Neural cell (in vitro differentiated cells): ENCODE data around the gene E2F1. TPM values are rescaled to one million over a fixed set of nuclear protein-coding genes. Genes with fewer than 3 reads are reported as not detected.

ENCODE experiments used
- H2AFZ ChIP-seq: fragments of 200-600, 300-800 bp; sonication (generic), shearing (Covaris generic); 2 replicates; pipeline ENCODE4 v1.6.0; 2014; ENCODE audit warnings: low read depth, mild to moderate bottlenecking, antibody characterized with exemption, low read length, moderate library complexity
- H3F3A ChIP-seq: fragments of 200-600 bp; shearing (Covaris generic); 2 replicates; pipeline ENCODE4 v1.6.1; 2016; ENCODE audit warnings: mild to moderate bottlenecking, moderate library complexity, mixed read lengths, antibody characterized with exemption, low read length; ENCODE audit not compliant: insufficient read depth, poor library complexity, severe bottlenecking
- H3K27ac ChIP-seq: fragments of 200-600, 300-800 bp; sonication (generic), shearing (Covaris generic); 2 replicates; pipeline ENCODE4 v1.5.1; 2014; ENCODE audit warnings: mild to moderate bottlenecking, low read length, moderate library complexity
- H3K27me3 ChIP-seq: fragments of 300-800, 200-600 bp; sonication (generic), shearing (Covaris generic); 2 replicates; pipeline ENCODE4 v1.6.0; 2014; ENCODE audit warnings: mild to moderate bottlenecking, low read depth, low read length, moderate library complexity; ENCODE audit not compliant: insufficient read depth
- H3K36me3 ChIP-seq: fragments of 300-800, 200-600 bp; sonication (generic), shearing (Covaris generic); 2 replicates; pipeline ENCODE4 v1.5.1; 2014; ENCODE audit warnings: mild to moderate bottlenecking, antibody characterized with exemption, low read length, moderate library complexity; ENCODE audit not compliant: insufficient read depth
- H3K4me2 ChIP-seq: fragments of 300-800, 200-600 bp; sonication (generic), shearing (Covaris generic); 2 replicates; pipeline ENCODE4 v1.6.0; 2014; ENCODE audit warnings: mild to moderate bottlenecking, low read length
- H3K4me3 ChIP-seq: fragments of 300-800, 200-600 bp; sonication (generic), shearing (Covaris generic); 2 replicates; pipeline ENCODE4 v1.5.1; 2014; ENCODE audit warnings: mild to moderate bottlenecking, low read length, moderate library complexity
- H3K79me2 ChIP-seq: fragments of 200-600 bp; shearing (Covaris generic); replicated peaks from 2 replicates; pipeline ENCODE4 v1.6.0; 2014; ENCODE audit warnings: mild to moderate bottlenecking, low read length, moderate library complexity; ENCODE audit not compliant: insufficient read depth
- H3K9ac ChIP-seq: fragments of 300-800, 200-600 bp; sonication (generic), shearing (Covaris generic); 2 replicates; pipeline ENCODE4 v1.6.1; 2016; ENCODE audit warnings: mild to moderate bottlenecking, low read length, mixed read lengths
- H3K9me2 ChIP-seq: fragments of 200-600 bp; shearing (Covaris generic); 2 replicates; pipeline ENCODE4 v1.6.1; 2016; ENCODE audit warnings: mild to moderate bottlenecking, low read length, mixed read lengths; ENCODE audit not compliant: insufficient read depth
- H3K9me3 ChIP-seq: fragments of 200-600, 300-800 bp; sonication (generic), shearing (Covaris generic); 2 replicates; pipeline ENCODE4 v1.6.1; 2016; ENCODE audit warnings: mild to moderate bottlenecking, mixed run types, low read length, moderate library complexity, mixed read lengths
- H4K20me1 ChIP-seq: fragments of 200-600 bp; shearing (Covaris generic); 2 replicates; pipeline ENCODE4 v1.6.1; 2016; ENCODE audit warnings: mild to moderate bottlenecking, mixed run types; ENCODE audit not compliant: insufficient read depth
- EP300 ChIP-seq: fragments of 450-650 bp; conservative IDR thresholded peaks from 2 replicates; pipeline ENCODE4 v1.6.1; 2014; ENCODE audit warnings: antibody characterized with exemption, mild to moderate bottlenecking, moderate library complexity; ENCODE audit not compliant: poor library complexity, severe bottlenecking
- EZH2 ChIP-seq: fragments of 200-600, 300-800 bp; shearing (Covaris generic), sonication (generic); IDR thresholded peaks from 2 replicates; pipeline ENCODE4 v1.6.1; 2014; ENCODE audit warnings: antibody characterized with exemption, low read length, borderline replicate concordance, mild to moderate bottlenecking; ENCODE audit not compliant: insufficient read depth, poor library complexity, severe bottlenecking
- MXI1 ChIP-seq: fragments of 450-650 bp; conservative IDR thresholded peaks from 2 replicates; pipeline ENCODE4 v1.6.1; 2014; ENCODE audit warnings: antibody characterized with exemption, mild to moderate bottlenecking; ENCODE audit not compliant: poor library complexity, severe bottlenecking
- POLR2AphosphoS5 ChIP-seq: IDR thresholded peaks from 2 replicates; pipeline ENCODE4 v1.6.1; 2012
- RAD21 ChIP-seq: fragments of 450-650 bp; conservative IDR thresholded peaks from 2 replicates; pipeline ENCODE4 v1.6.1; 2014; ENCODE audit warnings: antibody characterized with exemption, mild to moderate bottlenecking, moderate library complexity
- SMC3 ChIP-seq: fragments of 450-650 bp; conservative IDR thresholded peaks from 2 replicates; pipeline ENCODE4 v1.6.1; 2014; ENCODE audit warnings: antibody characterized with exemption, mild to moderate bottlenecking, moderate library complexity; ENCODE audit not compliant: poor library complexity
- TAF1 ChIP-seq: IDR thresholded peaks from 2 replicates; pipeline ENCODE4 v1.6.1; 2012; ENCODE audit warnings: low read depth
- polyA plus RNA-seq: library from polyadenylated mRNA; depleted of rRNA; stranded (reverse); fragments of >200 nt; gene quantifications from 2 replicates; pipeline ENCODE4 v1.2.3, GENCODE V29; 2014
- TF ChIP-seq, protein P1 (sequence below): IDR thresholded peaks from 2 replicates; pipeline ENCODE4 v1.6.1; 2012; ENCODE audit warnings: borderline replicate concordance
- TF ChIP-seq, protein P2 (sequence below): fragments of 450-650 bp; IDR thresholded peaks from 2 replicates; pipeline ENCODE4 v1.5.1; 2014; ENCODE audit warnings: antibody characterized with exemption, mild to moderate bottlenecking, moderate library complexity; ENCODE audit not compliant: poor library complexity, severe bottlenecking

Gene E2F1
- polyA plus RNA-seq, 1 donor from 2014 or later: 2.3 TPM

DNA sequence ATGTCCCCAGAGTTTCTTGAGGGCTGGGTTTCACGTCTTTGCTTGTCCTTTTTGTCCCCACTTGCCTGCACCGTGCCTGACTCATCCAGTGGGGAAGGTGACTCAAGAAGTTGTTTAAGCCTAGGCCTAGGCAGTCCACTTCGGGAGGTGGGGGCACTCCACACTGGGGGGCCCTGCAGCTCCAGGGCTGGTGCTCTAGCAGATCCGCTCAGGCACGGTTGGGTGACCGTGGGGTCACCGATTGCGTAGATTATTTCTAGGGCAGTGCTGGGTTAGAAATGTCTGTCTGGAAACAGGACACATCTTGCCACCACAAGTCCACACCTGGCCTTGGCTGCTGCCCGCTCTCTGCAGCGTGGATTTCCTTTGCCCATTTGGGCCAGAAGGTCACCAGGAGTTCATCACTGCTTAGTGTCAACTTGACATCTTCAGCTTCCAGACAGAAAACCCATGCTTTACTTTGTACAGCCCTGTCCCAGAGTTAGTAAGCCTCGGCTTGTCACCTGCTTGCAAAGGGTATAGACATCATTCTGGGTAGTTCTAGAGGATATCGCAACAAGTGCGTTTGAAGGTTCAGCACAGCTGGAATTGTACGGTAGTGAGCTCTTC is 37.7 kb downstream of the E2F1 start:
- Histone ChIP-seq H3K36me3 (peaks cover 6% of the 10 kb centered on the region), H3K4me3 (no peak overlapping the region), H3F3A (no peaks in the 10 kb centered on the region), H4K20me1 (no peaks in the 10 kb centered on the region), H3K9me3 (no peaks in the 10 kb centered on the region), H3K79me2 (no peaks in the 10 kb centered on the region), H2AFZ (no peak overlapping the region), H3K4me2 (no peak overlapping the region), H3K27ac (no peak overlapping the region), H3K27me3 (no peaks in the 10 kb centered on the region), H3K9me2 (no peaks in the 10 kb centered on the region), H3K9ac (no peak overlapping the region)
- no peak for TF ChIP-seq SMC3
- no peak for TF ChIP-seq EP300
- TF ChIP-seq TAF1: no peak
- TF ChIP-seq MXI1: no peak
- no peak for TF ChIP-seq EZH2
- TF ChIP-seq, protein P1, sequence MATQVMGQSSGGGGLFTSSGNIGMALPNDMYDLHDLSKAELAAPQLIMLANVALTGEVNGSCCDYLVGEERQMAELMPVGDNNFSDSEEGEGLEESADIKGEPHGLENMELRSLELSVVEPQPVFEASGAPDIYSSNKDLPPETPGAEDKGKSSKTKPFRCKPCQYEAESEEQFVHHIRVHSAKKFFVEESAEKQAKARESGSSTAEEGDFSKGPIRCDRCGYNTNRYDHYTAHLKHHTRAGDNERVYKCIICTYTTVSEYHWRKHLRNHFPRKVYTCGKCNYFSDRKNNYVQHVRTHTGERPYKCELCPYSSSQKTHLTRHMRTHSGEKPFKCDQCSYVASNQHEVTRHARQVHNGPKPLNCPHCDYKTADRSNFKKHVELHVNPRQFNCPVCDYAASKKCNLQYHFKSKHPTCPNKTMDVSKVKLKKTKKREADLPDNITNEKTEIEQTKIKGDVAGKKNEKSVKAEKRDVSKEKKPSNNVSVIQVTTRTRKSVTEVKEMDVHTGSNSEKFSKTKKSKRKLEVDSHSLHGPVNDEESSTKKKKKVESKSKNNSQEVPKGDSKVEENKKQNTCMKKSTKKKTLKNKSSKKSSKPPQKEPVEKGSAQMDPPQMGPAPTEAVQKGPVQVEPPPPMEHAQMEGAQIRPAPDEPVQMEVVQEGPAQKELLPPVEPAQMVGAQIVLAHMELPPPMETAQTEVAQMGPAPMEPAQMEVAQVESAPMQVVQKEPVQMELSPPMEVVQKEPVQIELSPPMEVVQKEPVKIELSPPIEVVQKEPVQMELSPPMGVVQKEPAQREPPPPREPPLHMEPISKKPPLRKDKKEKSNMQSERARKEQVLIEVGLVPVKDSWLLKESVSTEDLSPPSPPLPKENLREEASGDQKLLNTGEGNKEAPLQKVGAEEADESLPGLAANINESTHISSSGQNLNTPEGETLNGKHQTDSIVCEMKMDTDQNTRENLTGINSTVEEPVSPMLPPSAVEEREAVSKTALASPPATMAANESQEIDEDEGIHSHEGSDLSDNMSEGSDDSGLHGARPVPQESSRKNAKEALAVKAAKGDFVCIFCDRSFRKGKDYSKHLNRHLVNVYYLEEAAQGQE: no peak
- no peak for TF ChIP-seq POLR2AphosphoS5
- no peak for TF ChIP-seq RAD21
- TF ChIP-seq, protein P2, sequence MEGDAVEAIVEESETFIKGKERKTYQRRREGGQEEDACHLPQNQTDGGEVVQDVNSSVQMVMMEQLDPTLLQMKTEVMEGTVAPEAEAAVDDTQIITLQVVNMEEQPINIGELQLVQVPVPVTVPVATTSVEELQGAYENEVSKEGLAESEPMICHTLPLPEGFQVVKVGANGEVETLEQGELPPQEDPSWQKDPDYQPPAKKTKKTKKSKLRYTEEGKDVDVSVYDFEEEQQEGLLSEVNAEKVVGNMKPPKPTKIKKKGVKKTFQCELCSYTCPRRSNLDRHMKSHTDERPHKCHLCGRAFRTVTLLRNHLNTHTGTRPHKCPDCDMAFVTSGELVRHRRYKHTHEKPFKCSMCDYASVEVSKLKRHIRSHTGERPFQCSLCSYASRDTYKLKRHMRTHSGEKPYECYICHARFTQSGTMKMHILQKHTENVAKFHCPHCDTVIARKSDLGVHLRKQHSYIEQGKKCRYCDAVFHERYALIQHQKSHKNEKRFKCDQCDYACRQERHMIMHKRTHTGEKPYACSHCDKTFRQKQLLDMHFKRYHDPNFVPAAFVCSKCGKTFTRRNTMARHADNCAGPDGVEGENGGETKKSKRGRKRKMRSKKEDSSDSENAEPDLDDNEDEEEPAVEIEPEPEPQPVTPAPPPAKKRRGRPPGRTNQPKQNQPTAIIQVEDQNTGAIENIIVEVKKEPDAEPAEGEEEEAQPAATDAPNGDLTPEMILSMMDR: no peak

DNA sequence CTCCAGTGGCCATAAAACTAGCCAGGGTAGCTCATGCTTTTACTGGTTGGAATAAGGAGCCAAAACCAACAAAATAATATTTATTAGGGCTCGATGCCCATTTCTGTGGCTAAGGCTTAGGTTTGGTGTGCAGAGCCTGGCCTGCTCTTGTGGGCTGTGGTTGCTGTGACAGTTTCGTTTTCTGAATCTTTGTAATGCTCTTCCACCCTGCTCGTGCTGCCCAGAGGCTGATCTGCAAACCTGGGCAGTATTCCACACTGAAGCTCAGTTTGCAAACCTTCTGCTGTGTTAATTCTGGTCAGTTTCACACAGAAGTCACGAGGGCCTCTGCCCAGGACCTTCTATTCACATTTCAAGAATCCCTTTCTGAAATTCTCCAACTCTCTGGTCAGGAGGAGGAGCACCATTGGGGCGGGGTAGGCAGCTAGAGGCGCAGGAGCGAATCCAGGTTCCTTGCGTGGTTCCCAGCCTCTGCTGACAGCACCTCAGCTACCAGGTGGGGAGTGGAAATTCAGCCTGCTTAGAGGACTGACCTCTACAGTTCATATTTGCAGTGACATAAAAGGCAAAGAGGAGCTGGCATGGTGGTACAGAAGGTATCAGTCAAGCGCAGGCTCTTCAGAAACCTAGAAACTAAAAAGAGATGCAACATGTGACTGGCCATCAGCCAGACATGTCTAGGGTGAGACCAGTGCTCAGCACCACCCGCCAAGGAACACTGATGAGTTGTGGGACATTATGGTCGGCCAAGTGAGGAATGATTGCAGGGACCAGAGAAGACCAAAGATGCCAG is 38.4 kb downstream of the E2F1 start:
- Histone ChIP-seq H3K4me2 (no peak overlapping the region), H2AFZ (no peak overlapping the region), H3K9me2 (no peaks in the 10 kb centered on the region), H3K27me3 (no peaks in the 10 kb centered on the region), H3F3A (no peaks in the 10 kb centered on the region), H3K4me3 (no peak overlapping the region), H3K79me2 (no peaks in the 10 kb centered on the region), H3K27ac (no peak overlapping the region), H3K9me3 (no peaks in the 10 kb centered on the region), H3K36me3 (peaks cover 6% of the 10 kb centered on the region), H4K20me1 (no peaks in the 10 kb centered on the region), H3K9ac (no peak overlapping the region)
- TF ChIP-seq, protein P1: no peak
- TF ChIP-seq MXI1 (no peak), EP300 (no peak), EZH2 (no peak), TAF1 (no peak), RAD21 (no peak), SMC3 (no peak), POLR2AphosphoS5 (no peak)
- TF ChIP-seq, protein P2: no peak
